Measurements from ENCODE around the gene GRB14.

DNA sequence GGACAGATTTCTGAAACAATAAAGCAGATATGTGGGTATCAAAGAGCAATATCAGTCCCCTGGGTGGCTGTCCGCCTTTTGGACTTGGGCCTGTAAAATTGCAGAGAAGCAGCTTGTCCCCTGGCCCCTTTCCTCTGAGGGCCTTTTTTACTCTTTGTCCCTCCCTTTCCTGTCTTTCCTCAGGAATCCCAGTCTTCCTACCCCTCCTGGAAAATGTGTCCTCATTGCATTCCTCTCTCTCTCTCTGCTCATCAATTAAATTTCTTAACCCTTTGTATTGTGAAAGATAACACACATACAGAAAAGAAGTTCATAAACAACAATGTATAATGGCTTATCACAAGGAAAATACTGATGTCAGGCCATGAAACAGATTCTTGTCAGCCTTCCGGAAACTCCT is 3.0 kb upstream of the GRB14 start:
- no peak for TF ChIP-seq POLR2A (IDR thresholded peaks at IDR 0.05)
- TF ChIP-seq, protein P1, sequence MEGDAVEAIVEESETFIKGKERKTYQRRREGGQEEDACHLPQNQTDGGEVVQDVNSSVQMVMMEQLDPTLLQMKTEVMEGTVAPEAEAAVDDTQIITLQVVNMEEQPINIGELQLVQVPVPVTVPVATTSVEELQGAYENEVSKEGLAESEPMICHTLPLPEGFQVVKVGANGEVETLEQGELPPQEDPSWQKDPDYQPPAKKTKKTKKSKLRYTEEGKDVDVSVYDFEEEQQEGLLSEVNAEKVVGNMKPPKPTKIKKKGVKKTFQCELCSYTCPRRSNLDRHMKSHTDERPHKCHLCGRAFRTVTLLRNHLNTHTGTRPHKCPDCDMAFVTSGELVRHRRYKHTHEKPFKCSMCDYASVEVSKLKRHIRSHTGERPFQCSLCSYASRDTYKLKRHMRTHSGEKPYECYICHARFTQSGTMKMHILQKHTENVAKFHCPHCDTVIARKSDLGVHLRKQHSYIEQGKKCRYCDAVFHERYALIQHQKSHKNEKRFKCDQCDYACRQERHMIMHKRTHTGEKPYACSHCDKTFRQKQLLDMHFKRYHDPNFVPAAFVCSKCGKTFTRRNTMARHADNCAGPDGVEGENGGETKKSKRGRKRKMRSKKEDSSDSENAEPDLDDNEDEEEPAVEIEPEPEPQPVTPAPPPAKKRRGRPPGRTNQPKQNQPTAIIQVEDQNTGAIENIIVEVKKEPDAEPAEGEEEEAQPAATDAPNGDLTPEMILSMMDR (IDR thresholded peaks at IDR 0.05): no peak

All from vagina (tissue), 2 donors.